ENCODE measurements around the gene METTL26.

METTL26 gene

GRCh38 chr16:674968-675883 lies 39.1 kb upstream of the METTL26 start, which contains the start of gene RHBDL1:
TSS of gene RHBDL1 (plus strand) at chr16:675671. CDS start at chr16:675791, 120 bp downstream.
- no peak for DNase-seq (ENCODE audit: low read depth in 2 of 2)

GRCh38 chr16:674214-674881 lies 38.2 kb upstream of the METTL26 start:
- no peak for DNase-seq (ENCODE audit: low read depth in 2 of 2)

GRCh38 chr16:673399-673991 lies 37.4 kb upstream of the METTL26 start:
- DNase-seq (ENCODE audit: low read depth in 2 of 2) = no peak

GRCh38 chr16:672851-673250 lies 36.7 kb upstream of the METTL26 start:
- no peak for DNase-seq (ENCODE audit: low read depth in 2 of 2)

- DNase-seq (ENCODE audit: low read depth in 2 of 2) = no peak
These were observed 36.3 kb upstream of the METTL26 start for GRCh38 chr16:672371-672770.

GRCh38 chr16:671353-672131 lies 35.4 kb upstream of the METTL26 start:
- no peak for DNase-seq (ENCODE audit: low read depth in 2 of 2)

- no peak for DNase-seq (ENCODE audit: low read depth in 2 of 2)
These were observed 34.6 kb upstream of the METTL26 start for GRCh38 chr16:670485-671352.

- DNase-seq (ENCODE audit: low read depth in 2 of 2) = no peak
These were observed 33.6 kb upstream of the METTL26 start for GRCh38 chr16:669666-670065.

- no peak for DNase-seq (ENCODE audit: low read depth in 2 of 2)
These were observed 32.5 kb upstream of the METTL26 start for GRCh38 chr16:668519-669171.

- peak; percentile 86 to 92 for DNase-seq (ENCODE audit: low read depth in 2 of 2)
These were observed 31.8 kb upstream of the METTL26 start, which contains the start of gene RHOT2 for GRCh38 chr16:667780-668518. TSS of gene RHOT2 (plus strand) at chr16:668132. CDS start at chr16:668200, 68 bp downstream.

- no peak for DNase-seq (ENCODE audit: low read depth in 2 of 2)
These were observed 31.1 kb upstream of the METTL26 start for GRCh38 chr16:667113-667779.

- no peak for DNase-seq (ENCODE audit: low read depth in 2 of 2)
These were observed 30.5 kb upstream of the METTL26 start for GRCh38 chr16:666572-666971.

- no peak for DNase-seq (ENCODE audit: low read depth in 2 of 2)
These were observed 26.5 kb upstream of the METTL26 start for GRCh38 chr16:662597-662996.

- DNase-seq (ENCODE audit: low read depth in 2 of 2) = no peak
These were observed 26.0 kb upstream of the METTL26 start for GRCh38 chr16:662095-662494.

- DNase-seq (ENCODE audit: low read depth in 2 of 2) = no peak
These were observed 25.2 kb upstream of the METTL26 start for GRCh38 chr16:661184-661821.

GRCh38 chr16:660459-661183 lies 24.5 kb upstream of the METTL26 start:
- peak; percentile 57 to 59 for DNase-seq (ENCODE audit: low read depth in 2 of 2)

- DNase-seq (ENCODE audit: low read depth in 2 of 2) = no peak
These were observed 24.0 kb upstream of the METTL26 start for GRCh38 chr16:660132-660458.

GRCh38 chr16:659618-660017 lies 23.5 kb upstream of the METTL26 start:
- DNase-seq (ENCODE audit: low read depth in 2 of 2) = no peak

All from stimulated activated CD4-positive, alpha-beta T cell treated with anti-CD3 and anti-CD28 coated beads, Interleukin-15, amount 100 ng/mL, for 48 hours (primary cell).